AG04450 (cell line): ENCODE results near the gene ANKUB1. TPM values are rescaled to one million over a fixed set of nuclear protein-coding genes. Genes with fewer than 3 reads are reported as not detected.

Experiments used
- CTCF ChIA-PET: fragments of 300-600, 350-600 bp; formaldehyde crosslinking; extraction: SDS; loops from one replicate; lab custom pipeline; 2022; ENCODE audit warnings: antibody characterized with exemption, inconsistent platforms; lab: Charles Lee
- POLR2A ChIA-PET: fragments of 350-600 bp; formaldehyde crosslinking; extraction: SDS; loops from one replicate; lab custom pipeline; 2021; ENCODE audit warnings: antibody characterized with exemption, inconsistent platforms; lab: Yijun Ruan, JAX
- DNase-seq: peaks from one replicate; pipeline ENCODE4 v3.0.0-alpha.2; 2011; ENCODE audit warnings: low read depth, low spot score
- H3K27ac ChIP-seq: one replicate; pipeline ENCODE4 v1.5.1; 2012; ENCODE audit warnings: low read depth, low read length, control low read depth
- H3K27me3 ChIP-seq: one replicate; pipeline ENCODE4 v1.6.0; 2012; ENCODE audit warnings: low read length; ENCODE audit not compliant: control insufficient read depth, insufficient read depth
- H3K4me3 ChIP-seq: 2 replicates; pipeline ENCODE4 v1.5.1; 2011; ENCODE audit warnings: mild to moderate bottlenecking, low read depth, low read length, control low read depth
- H3K9me3 ChIP-seq: 2 replicates; pipeline ENCODE4 v1.5.1; 2012; ENCODE audit warnings: low read length; ENCODE audit not compliant: control insufficient read depth, insufficient read depth
- CTCF ChIP-seq: IDR thresholded peaks from 2 replicates; pipeline ENCODE4 v1.5.1; 2011; ENCODE audit warnings: low read depth, low read length, control low read depth, inconsistent platforms
- polyA plus RNA-seq: library from polyadenylated mRNA; depleted of rRNA; stranded (reverse); fragments of >200 nt; gene quantifications from 2 replicates; pipeline ENCODE4 v1.2.3, GENCODE V29; 2011

The ANKUB1 gene
- polyA plus RNA-seq, 1 experiment, result not detected

DNA sequence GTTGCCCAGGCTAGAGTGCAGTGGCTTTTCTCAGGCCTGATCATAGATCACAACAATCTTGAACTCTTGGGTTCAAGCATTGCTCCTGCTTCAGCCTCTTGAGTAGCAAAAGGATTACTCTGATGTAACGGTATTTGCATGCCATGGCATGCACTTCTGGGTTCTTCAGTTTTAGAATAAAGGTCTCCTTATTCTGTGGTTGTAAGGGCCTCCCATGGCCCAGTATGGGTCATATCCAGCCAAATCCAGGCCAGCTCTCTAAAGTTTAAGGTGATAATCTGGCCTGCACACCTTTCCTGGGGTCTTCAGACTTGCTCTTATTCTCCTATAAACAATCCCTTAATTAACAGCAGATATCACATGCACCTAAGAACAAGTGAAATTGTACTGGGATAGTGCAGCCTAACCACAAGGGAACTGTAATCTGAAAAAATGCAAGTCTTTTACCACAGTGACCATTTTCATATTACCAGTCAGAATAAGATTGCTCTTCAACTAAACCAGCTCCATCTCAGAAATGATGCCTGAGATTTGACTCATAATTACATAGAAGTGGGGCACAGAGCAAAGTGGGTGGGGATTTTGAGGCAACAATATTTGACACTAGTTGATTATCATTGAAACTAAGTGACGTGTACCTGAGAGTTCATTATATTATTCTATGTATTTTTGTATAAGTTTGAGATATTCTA, 65.5 kb downstream of the ANKUB1 start:
- Histone ChIP-seq H3K9me3 (no peaks in the 10 kb centered on the region), H3K27ac (no peak overlapping the region), H3K4me3 (no peak overlapping the region), H3K27me3 (no peaks in the 10 kb centered on the region)
- DNase-seq, result no peak
- no peak for TF ChIP-seq CTCF
- ChIA-PET POLR2A (no interaction called here), CTCF (interaction anchor here (1.1 to 1.6 kb wide), 2 partner anchors 10 to 44 kb away, joined by 5 read pairs; no protein-coding TSS in a partner anchor)

GRCh38 chr3:149723781-149724180, 68.6 kb downstream of the ANKUB1 start:
- no peak for DNase-seq
- H3K27me3 ChIP-seq, result no peaks in the 10 kb centered on the region
- H3K9me3 ChIP-seq, result no peaks in the 10 kb centered on the region
- no peak overlapping the region for H3K4me3 ChIP-seq
- POLR2A ChIA-PET, result no interaction called here
- H3K27ac ChIP-seq, result no peak overlapping the region
- TF ChIP-seq CTCF, result no peak
- CTCF ChIA-PET, result interaction anchor here (0.6 kb wide), 1 partner anchor 56 kb away, joined by 3 read pairs; no protein-coding TSS in a partner anchor

DNA sequence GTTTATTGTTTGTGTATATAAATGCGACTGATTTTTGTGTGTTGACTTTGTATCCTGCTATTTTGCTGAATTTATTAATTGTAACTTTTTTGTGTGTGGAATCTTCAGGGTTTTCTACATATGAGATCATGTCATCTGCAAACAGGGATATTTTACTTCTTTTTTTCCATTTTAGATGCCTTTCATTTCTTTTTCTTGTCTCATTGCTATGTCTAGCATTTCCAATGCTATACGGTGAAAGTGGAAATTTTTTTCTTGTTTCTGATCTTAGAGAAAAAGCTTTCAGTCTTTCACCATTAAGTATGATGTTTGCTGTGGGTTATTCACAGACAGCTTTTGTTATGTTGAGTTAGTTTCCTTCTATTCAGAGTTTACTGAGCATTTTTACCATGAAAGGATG, 71.4 kb downstream of the ANKUB1 start:
- POLR2A ChIA-PET, result no interaction called here
- Histone ChIP-seq H3K9me3 (no peaks in the 10 kb centered on the region), H3K27me3 (no peaks in the 10 kb centered on the region), H3K27ac (no peak overlapping the region), H3K4me3 (no peak overlapping the region)
- DNase-seq, result no peak
- TF ChIP-seq CTCF, result no peak
- CTCF ChIA-PET, result interaction anchor here (1.8 to 6.0 kb wide), 3 partner anchors 45 to 209 kb away, joined by 7 to 89 read pairs (median 16); no protein-coding TSS in a partner anchor

GRCh38 chr3:149717391-149718056, 74.8 kb downstream of the ANKUB1 start:
- POLR2A ChIA-PET, result interaction anchor here (1.4 kb wide), 1 partner anchor 59 kb away, joined by 4 read pairs; the partner anchor contains the start of gene WWTR1
- TF ChIP-seq CTCF, result peak; percentile 80
- Histone ChIP-seq H3K4me3 (no peak overlapping the region), H3K27me3 (no peaks in the 10 kb centered on the region), H3K9me3 (no peaks in the 10 kb centered on the region), H3K27ac (no peak overlapping the region)
- CTCF ChIA-PET, result interaction anchor here (0.5 to 6.0 kb wide), 54 partner anchors 8 to 1486 kb away, joined by 3 to 89 read pairs (median 4); partner anchors contain the start of gene WWTR1
- DNase-seq, result peak; percentile 45

DNA sequence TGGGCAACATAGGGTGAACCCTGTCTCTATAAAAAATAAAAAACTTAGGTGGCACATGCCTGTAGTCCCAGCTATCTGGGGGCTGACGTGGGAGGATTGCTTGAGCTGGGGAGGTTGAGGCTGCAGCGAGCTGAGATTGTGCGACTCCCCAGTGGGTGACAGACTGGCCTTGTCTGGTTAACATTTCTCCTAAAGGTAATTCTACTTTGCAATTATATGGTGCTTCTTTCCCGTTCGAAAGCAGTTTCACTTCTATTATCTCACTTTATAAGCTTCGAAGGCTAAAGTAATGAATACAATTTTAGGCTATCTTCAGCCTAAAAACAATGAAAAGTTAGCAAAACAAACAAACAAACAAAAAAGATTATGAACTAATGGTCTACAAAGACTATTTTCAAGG, 75.4 kb downstream of the ANKUB1 start:
- Histone ChIP-seq H3K27me3 (no peaks in the 10 kb centered on the region), H3K27ac (no peak overlapping the region), H3K9me3 (no peaks in the 10 kb centered on the region), H3K4me3 (no peak overlapping the region)
- CTCF ChIA-PET, result interaction anchor here (0.6 to 6.0 kb wide), 52 partner anchors 9 to 762 kb away, joined by 3 to 89 read pairs (median 5); partner anchors contain the start of gene WWTR1
- DNase-seq, result no peak
- POLR2A ChIA-PET, result interaction anchor here (1.4 kb wide), 1 partner anchor 59 kb away, joined by 4 read pairs; the partner anchor contains the start of gene WWTR1
- no peak for TF ChIP-seq CTCF
